HEK293 (cell line): ENCODE data around the gene CD86.
"Not testable (repeated sequence)": the region's sequence is repeated elsewhere in the genome, so short reads cannot be mapped to it uniquely, and the experiment has no call there.

Experiments
- CTCF ChIA-PET: fragments of 350-600 bp; formaldehyde crosslinking; extraction: SDS; loops from one replicate; lab custom pipeline; 2021; ENCODE audit warnings: antibody characterized with exemption; lab: Yijun Ruan, JAX
- POLR2A ChIA-PET: fragments of 300-600 bp; formaldehyde crosslinking; extraction: SDS; loops from one replicate; lab custom pipeline; 2020; ENCODE audit warnings: antibody characterized with exemption, inconsistent platforms; lab: Yijun Ruan, JAX
- H3K27ac ChIP-seq: fragments of 200-500 bp; sonication (Bioruptor generic); 2 replicates; pipeline ENCODE4 v1.5.1; 2014; ENCODE audit warnings: low read depth, low read length, control low read depth, inconsistent platforms; ENCODE audit errors: extremely low read depth
- H3K36me3 ChIP-seq, 2 experiments: fragments of 200-500 bp in 1 of 2; sonication (Bioruptor generic) in 1 of 2; 1 replicate in 1 of 2; 2 replicates in 1 of 2; pipeline ENCODE4 v1.5.1; 2014 to 2017; ENCODE audit warnings: inconsistent platforms in 2 of 2, low read length in 2 of 2; ENCODE audit not compliant: control insufficient read depth in 2 of 2, insufficient read depth in 1 of 2
- H3K4me1 ChIP-seq: fragments of 200-500 bp; sonication (Bioruptor generic); 2 replicates; pipeline ENCODE4 v1.5.1; 2014; ENCODE audit warnings: mild to moderate bottlenecking, low read length, inconsistent platforms; ENCODE audit not compliant: control insufficient read depth, insufficient read depth
- H3K4me3 ChIP-seq: 2 replicates; pipeline ENCODE4 v1.5.1; 2011; ENCODE audit warnings: low read depth, mild to moderate bottlenecking, control low read depth, low read length, moderate library complexity
- H3K9me3 ChIP-seq: fragments of 200-500 bp; sonication (Bioruptor generic); 2 replicates; pipeline ENCODE4 v1.5.1; 2014; ENCODE audit warnings: low read depth, low read length, inconsistent platforms; ENCODE audit not compliant: control insufficient read depth, insufficient read depth
- BCL11A ChIP-seq: fragments of 450-650 bp; formaldehyde crosslinking; IDR thresholded peaks from 2 replicates; pipeline ENCODE4 v1.5.1; 2016; ENCODE audit warnings: low read depth, missing biosample characterization, missing genetic modification characterization
- HOXC10 ChIP-seq: sonication (generic); formaldehyde crosslinking; IDR thresholded peaks from 2 replicates; pipeline ENCODE4 v1.8.1; 2023; ENCODE audit warnings: mild to moderate bottlenecking, missing genetic modification reagents
- IKZF3 ChIP-seq: fragments of 450-650 bp; IDR thresholded peaks from 2 replicates; pipeline ENCODE4 v1.5.0; 2018; ENCODE audit warnings: missing biosample characterization, mild to moderate bottlenecking, missing genetic modification characterization, moderate library complexity
- SP7 ChIP-seq: fragments of 450-650 bp; formaldehyde crosslinking; IDR thresholded peaks from 2 replicates; pipeline ENCODE4 v1.5.1; 2016; ENCODE audit warnings: missing biosample characterization, missing genetic modification characterization
- ZFP69B ChIP-seq: fragments of 450-650 bp; formaldehyde crosslinking; IDR thresholded peaks from 2 replicates; pipeline ENCODE4 v1.5.1; 2016; ENCODE audit warnings: missing biosample characterization, missing genetic modification characterization
- ZNF133 ChIP-seq: fragments of 450-650 bp; formaldehyde crosslinking; IDR thresholded peaks from 2 replicates; pipeline ENCODE4 v1.5.1; 2016; ENCODE audit warnings: missing biosample characterization, missing genetic modification characterization
- ZNF174 ChIP-seq: fragments of 450-650 bp; formaldehyde crosslinking; IDR thresholded peaks from 2 replicates; pipeline ENCODE4 v1.5.0; 2017; ENCODE audit warnings: missing biosample characterization, mild to moderate bottlenecking, missing genetic modification characterization
- ZNF221 ChIP-seq: fragments of 450-650 bp; formaldehyde crosslinking; IDR thresholded peaks from 2 replicates; pipeline ENCODE4 v1.5.1; 2017; ENCODE audit warnings: missing biosample characterization, missing genetic modification characterization, borderline replicate concordance
- ZNF560 ChIP-seq: fragments of 450-650 bp; formaldehyde crosslinking; IDR thresholded peaks from 2 replicates; pipeline ENCODE4 v1.5.1; 2017; ENCODE audit warnings: missing biosample characterization, missing genetic modification characterization, borderline replicate concordance
- ZNF707 ChIP-seq: fragments of 450-650 bp; formaldehyde crosslinking; IDR thresholded peaks from 2 replicates; pipeline ENCODE4 v1.5.1; 2016; ENCODE audit warnings: missing biosample characterization, missing genetic modification characterization
- ZNF768 ChIP-seq: fragments of 450-650 bp; formaldehyde crosslinking; IDR thresholded peaks from 2 replicates; pipeline ENCODE4 v1.5.1; 2018; ENCODE audit warnings: missing biosample characterization, mild to moderate bottlenecking, missing genetic modification characterization
- ZSCAN30 ChIP-seq: fragments of 450-650 bp; IDR thresholded peaks from 2 replicates; pipeline ENCODE4 v1.5.1; 2018; ENCODE audit warnings: missing biosample characterization, mild to moderate bottlenecking, missing genetic modification characterization, moderate library complexity
- TF ChIP-seq, protein P1 (sequence below): fragments of 450-650 bp; formaldehyde crosslinking; IDR thresholded peaks from 2 replicates; pipeline ENCODE4 v1.5.1; 2016; ENCODE audit warnings: missing biosample characterization, missing genetic modification characterization
- TF ChIP-seq, protein P2 (sequence below): fragments of 450-650 bp; IDR thresholded peaks from 2 replicates; pipeline ENCODE4 v1.5.1; 2018; ENCODE audit warnings: missing biosample characterization, mild to moderate bottlenecking, missing genetic modification characterization
- TF ChIP-seq, protein P3 (sequence below): fragments of 450-650 bp; formaldehyde crosslinking; IDR thresholded peaks from 2 replicates; pipeline ENCODE4 v1.5.0; 2017; ENCODE audit warnings: missing biosample characterization, missing genetic modification characterization, borderline replicate concordance
- TF ChIP-seq, protein P4 (sequence below): fragments of 450-650 bp; formaldehyde crosslinking; IDR thresholded peaks from 2 replicates; pipeline ENCODE4 v1.5.1; 2016; ENCODE audit warnings: missing biosample characterization, missing genetic modification characterization
- TF ChIP-seq, protein P5 (sequence below): fragments of 450-650 bp; IDR thresholded peaks from 2 replicates; pipeline ENCODE4 v1.5.1; 2018; ENCODE audit warnings: missing biosample characterization, missing genetic modification characterization

CD86 gene

DNA sequence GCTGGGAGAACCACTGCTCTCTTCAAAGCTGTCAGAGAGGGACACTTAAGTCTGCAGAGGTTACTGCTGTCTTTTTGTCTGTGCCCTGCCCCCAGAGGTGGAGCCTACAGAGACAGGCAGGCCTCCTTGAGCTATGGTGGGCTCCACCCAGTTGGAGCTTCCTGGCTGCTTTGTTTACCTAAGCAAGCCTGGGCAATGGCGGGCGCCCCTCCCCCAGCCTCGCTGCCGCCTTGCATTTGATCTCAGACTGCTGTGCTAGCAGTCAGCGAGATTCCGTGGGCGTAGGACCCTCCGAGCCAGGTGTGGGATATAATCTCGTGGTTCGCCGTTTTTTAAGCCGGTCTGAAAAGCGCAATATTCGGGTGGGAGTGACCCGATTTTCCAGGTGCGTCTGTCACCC, 7.9 kb upstream of the CD86 start:
- H3K27ac ChIP-seq, CTCF ChIA-PET, H3K9me3 ChIP-seq, H3K4me3 ChIP-seq, H3K4me1 ChIP-seq, POLR2A ChIA-PET, H3K36me3 ChIP-seq: not testable (repeated sequence)

DNA sequence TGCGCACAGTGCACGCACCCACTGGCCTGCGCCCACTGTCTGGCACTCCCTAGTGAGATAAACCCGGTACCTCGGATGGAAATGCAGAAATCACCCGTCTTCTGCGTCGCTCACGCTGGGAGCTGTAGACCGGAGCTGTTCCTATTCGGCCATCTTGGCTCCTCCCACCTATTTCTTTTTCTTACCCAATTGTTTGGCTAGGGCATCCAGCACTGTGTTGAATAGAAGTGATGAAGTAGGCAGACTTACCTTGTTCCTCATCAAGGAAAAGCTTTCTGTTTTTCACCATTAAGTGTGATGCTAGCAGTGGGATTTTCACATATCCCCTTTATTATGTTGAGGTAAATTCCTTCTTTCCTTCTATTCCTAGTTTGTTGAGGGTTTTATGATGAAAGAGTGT, 7.4 kb upstream of the CD86 start:
- H3K36me3 ChIP-seq, POLR2A ChIA-PET, H3K4me1 ChIP-seq, CTCF ChIA-PET, H3K9me3 ChIP-seq, H3K4me3 ChIP-seq, H3K27ac ChIP-seq: not testable (repeated sequence)

DNA sequence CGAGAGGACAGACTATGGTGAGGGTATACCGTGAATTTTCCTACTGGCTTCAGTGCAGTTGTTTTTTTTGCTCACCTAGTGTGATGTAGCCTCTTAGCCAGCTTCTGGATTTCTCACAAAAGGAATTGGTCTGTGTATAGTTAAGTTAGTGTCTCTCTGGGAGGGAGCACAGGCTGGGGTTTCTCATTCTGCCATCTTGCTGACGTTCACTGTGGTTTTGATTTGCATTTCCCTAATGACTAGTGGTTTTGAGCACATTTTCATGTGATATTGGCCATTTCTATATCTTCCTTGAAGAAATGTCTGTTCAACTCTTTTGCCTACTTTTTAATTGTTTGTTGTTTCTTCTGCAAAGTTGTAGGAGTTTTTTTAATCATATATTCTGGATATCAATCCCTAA, 2.2 kb upstream of the CD86 start:
- ChIA-PET CTCF (no interaction called here), POLR2A (no interaction called here)
- H3K4me1 ChIP-seq = no peaks in the 10 kb centered on the region
- TF ChIP-seq ZNF707 (tag by site-specific recombination) (no peak), ZNF560 (no peak), HOXC10 (CRISPR knock-in tag) (no peak), IKZF3 (tag by site-specific recombination) (no peak), ZSCAN30 (tag by site-specific recombination) (no peak), ZNF221 (no peak), ZNF133 (tag by site-specific recombination) (no peak), BCL11A (tag by site-specific recombination) (no peak), SP7 (tag by site-specific recombination) (no peak), ZNF768 (tag by site-specific recombination) (no peak), ZFP69B (no peak), ZNF174 (tag by site-specific recombination) (no peak)
- TF ChIP-seq, protein P1, sequence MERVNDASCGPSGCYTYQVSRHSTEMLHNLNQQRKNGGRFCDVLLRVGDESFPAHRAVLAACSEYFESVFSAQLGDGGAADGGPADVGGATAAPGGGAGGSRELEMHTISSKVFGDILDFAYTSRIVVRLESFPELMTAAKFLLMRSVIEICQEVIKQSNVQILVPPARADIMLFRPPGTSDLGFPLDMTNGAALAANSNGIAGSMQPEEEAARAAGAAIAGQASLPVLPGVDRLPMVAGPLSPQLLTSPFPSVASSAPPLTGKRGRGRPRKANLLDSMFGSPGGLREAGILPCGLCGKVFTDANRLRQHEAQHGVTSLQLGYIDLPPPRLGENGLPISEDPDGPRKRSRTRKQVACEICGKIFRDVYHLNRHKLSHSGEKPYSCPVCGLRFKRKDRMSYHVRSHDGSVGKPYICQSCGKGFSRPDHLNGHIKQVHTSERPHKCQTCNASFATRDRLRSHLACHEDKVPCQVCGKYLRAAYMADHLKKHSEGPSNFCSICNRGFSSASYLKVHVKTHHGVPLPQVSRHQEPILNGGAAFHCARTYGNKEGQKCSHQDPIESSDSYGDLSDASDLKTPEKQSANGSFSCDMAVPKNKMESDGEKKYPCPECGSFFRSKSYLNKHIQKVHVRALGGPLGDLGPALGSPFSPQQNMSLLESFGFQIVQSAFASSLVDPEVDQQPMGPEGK (tag by site-specific recombination) = no peak
- TF ChIP-seq, protein P2, sequence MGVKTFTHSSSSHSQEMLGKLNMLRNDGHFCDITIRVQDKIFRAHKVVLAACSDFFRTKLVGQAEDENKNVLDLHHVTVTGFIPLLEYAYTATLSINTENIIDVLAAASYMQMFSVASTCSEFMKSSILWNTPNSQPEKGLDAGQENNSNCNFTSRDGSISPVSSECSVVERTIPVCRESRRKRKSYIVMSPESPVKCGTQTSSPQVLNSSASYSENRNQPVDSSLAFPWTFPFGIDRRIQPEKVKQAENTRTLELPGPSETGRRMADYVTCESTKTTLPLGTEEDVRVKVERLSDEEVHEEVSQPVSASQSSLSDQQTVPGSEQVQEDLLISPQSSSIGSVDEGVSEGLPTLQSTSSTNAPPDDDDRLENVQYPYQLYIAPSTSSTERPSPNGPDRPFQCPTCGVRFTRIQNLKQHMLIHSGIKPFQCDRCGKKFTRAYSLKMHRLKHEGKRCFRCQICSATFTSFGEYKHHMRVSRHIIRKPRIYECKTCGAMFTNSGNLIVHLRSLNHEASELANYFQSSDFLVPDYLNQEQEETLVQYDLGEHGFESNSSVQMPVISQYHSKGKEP (tag by site-specific recombination) = no peak
- TF ChIP-seq, protein P3, sequence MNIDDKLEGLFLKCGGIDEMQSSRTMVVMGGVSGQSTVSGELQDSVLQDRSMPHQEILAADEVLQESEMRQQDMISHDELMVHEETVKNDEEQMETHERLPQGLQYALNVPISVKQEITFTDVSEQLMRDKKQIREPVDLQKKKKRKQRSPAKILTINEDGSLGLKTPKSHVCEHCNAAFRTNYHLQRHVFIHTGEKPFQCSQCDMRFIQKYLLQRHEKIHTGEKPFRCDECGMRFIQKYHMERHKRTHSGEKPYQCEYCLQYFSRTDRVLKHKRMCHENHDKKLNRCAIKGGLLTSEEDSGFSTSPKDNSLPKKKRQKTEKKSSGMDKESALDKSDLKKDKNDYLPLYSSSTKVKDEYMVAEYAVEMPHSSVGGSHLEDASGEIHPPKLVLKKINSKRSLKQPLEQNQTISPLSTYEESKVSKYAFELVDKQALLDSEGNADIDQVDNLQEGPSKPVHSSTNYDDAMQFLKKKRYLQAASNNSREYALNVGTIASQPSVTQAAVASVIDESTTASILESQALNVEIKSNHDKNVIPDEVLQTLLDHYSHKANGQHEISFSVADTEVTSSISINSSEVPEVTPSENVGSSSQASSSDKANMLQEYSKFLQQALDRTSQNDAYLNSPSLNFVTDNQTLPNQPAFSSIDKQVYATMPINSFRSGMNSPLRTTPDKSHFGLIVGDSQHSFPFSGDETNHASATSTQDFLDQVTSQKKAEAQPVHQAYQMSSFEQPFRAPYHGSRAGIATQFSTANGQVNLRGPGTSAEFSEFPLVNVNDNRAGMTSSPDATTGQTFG (tag by site-specific recombination) = no peak
- TF ChIP-seq, protein P4, sequence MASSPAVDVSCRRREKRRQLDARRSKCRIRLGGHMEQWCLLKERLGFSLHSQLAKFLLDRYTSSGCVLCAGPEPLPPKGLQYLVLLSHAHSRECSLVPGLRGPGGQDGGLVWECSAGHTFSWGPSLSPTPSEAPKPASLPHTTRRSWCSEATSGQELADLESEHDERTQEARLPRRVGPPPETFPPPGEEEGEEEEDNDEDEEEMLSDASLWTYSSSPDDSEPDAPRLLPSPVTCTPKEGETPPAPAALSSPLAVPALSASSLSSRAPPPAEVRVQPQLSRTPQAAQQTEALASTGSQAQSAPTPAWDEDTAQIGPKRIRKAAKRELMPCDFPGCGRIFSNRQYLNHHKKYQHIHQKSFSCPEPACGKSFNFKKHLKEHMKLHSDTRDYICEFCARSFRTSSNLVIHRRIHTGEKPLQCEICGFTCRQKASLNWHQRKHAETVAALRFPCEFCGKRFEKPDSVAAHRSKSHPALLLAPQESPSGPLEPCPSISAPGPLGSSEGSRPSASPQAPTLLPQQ = no peak
- TF ChIP-seq, protein P5, sequence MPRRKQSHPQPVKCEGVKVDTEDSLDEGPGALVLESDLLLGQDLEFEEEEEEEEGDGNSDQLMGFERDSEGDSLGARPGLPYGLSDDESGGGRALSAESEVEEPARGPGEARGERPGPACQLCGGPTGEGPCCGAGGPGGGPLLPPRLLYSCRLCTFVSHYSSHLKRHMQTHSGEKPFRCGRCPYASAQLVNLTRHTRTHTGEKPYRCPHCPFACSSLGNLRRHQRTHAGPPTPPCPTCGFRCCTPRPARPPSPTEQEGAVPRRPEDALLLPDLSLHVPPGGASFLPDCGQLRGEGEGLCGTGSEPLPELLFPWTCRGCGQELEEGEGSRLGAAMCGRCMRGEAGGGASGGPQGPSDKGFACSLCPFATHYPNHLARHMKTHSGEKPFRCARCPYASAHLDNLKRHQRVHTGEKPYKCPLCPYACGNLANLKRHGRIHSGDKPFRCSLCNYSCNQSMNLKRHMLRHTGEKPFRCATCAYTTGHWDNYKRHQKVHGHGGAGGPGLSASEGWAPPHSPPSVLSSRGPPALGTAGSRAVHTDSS = no peak
- no peak overlapping the region for H3K4me3 ChIP-seq
- H3K36me3 ChIP-seq = no peaks in the 10 kb centered on the region
- H3K27ac ChIP-seq = no peak overlapping the region
- H3K9me3 ChIP-seq = no peaks in the 10 kb centered on the region
